ENCODE results near the gene TBL3.
"Not testable (repeated sequence)": the region's sequence is repeated elsewhere in the genome, so short reads cannot be mapped to it uniquely, and the experiment has no call there.

Gene TBL3

DNA sequence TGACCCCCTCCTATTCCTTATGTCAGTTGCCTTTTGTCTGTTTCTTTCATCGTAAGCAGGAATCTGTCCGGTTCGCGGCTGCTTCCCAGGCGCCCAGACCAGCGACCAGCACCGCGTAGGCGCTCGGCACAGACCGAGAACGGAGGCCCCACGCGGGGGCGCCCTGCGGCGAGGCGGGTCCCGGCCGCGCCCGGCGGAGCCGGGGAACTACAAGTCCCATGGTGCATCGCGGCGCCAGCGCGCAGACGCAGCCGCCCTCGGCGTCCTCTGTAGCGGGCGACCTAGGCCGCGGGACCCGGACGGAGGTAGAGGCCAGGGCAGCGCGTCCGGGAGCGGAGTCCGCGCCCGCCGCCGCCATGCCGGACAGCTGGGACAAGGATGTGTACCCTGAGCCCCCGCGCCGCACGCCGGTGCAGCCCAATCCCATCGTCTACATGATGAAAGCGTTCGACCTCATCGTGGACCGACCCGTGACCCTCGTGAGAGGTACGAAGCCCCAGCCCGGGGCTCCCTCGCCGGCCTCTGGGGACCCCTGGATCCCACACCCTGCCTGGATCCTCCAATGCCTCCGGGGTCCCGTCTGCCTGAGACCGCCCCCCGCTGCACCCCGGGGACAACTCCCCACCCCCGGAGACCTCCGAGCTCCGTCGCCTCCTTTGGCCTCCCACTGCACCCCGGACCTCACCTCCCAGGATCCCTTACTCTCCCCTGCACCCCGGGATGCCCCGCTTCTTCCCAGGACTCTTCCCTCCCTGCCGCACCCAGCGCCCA lies 12.4 kb upstream of the TBL3 start, which contains the start of gene NDUFB10:
NDUFB10 (plus strand) TSS at position 270 of the 771 bp plus-strand sequence; CDS start at position 357, 87 bp downstream.
- Histone ChIP-seq H3K4me3 (ENCODE audit: low read depth, low read length) (peak within 1 kb of the TSS; percentile 98), H3K27me3 (ENCODE audit: control insufficient read depth, insufficient read depth, low read length) (no peaks in the 10 kb centered on the region), H3K9ac (ENCODE audit: low read length) (peak within 1 kb of the TSS; percentile 88), H3K4me1 (ENCODE audit: control insufficient read depth, insufficient read depth, low read length) (peaks cover 15% of the 10 kb centered on the region), H3K27ac (ENCODE audit: low read depth, low read length) (peak within 1 kb of the TSS; percentile 88), H3K9me3 (ENCODE audit: control insufficient read depth, insufficient read depth, low read depth, low read length) (no peaks in the 10 kb centered on the region), H3K36me3 (ENCODE audit: control insufficient read depth, insufficient read depth, low read length) (peaks cover 32% of the 10 kb centered on the region)

DNA sequence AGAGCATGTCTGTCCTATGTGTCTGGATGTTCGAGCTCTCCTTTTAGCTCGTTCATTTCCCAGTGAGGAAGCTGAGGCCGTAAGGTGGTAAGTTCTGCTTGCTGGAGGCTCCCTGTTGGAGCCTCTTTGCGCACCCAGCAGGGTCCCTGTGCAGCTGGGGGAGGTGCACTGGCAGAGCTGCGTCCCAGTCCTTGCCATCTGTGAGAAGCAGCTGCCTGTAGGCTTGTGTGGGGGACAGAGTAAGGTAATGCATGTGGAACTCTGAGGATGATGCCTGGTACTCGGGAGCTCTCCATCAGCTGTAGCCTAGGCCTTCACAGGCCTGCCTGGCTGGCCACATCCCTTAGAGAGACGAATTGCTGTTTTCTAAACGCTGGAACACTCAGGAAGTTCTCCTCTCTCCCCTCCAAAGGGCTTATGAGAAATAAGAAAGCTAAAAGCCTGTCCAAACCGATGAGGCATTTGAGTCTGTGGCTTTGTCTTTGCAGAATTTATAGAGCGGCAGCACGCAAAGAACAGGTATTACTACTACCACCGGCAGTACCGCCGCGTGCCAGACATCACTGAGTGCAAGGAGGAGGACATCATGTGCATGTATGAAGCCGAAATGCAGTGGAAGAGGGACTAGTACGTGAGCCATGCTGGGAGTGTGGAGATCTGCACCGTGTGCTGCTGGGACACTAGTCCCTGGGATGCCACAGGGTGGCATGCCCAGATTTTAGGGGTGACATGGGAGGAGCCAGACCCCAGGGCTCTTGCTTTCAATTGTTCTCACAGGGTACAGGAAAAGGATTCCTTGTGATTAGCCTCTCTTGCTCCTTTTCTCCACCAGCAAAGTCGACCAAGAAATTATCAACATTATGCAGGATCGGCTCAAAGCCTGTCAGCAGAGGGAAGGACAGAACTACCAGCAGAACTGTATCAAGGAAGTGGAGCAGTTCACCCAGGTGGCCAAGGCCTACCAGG lies 10.9 kb upstream of the TBL3 start:
- no peaks in the 10 kb centered on the region for H3K27me3 ChIP-seq (ENCODE audit: control insufficient read depth, insufficient read depth, low read length)
- peak overlapping the region; percentile 98 for H3K4me3 ChIP-seq (ENCODE audit: low read depth, low read length)
- H3K9ac ChIP-seq (ENCODE audit: low read length) = peak overlapping the region; percentile 88
- peaks cover 32% of the 10 kb centered on the region for H3K36me3 ChIP-seq (ENCODE audit: control insufficient read depth, insufficient read depth, low read length)
- no peaks in the 10 kb centered on the region for H3K9me3 ChIP-seq (ENCODE audit: control insufficient read depth, insufficient read depth, low read depth, low read length)
- H3K4me1 ChIP-seq (ENCODE audit: control insufficient read depth, insufficient read depth, low read length) = peaks cover 20% of the 10 kb centered on the region
- no peak overlapping the region; the same call in 1 of the 2 replicates for H3K27ac ChIP-seq (ENCODE audit: low read depth, low read length)

DNA sequence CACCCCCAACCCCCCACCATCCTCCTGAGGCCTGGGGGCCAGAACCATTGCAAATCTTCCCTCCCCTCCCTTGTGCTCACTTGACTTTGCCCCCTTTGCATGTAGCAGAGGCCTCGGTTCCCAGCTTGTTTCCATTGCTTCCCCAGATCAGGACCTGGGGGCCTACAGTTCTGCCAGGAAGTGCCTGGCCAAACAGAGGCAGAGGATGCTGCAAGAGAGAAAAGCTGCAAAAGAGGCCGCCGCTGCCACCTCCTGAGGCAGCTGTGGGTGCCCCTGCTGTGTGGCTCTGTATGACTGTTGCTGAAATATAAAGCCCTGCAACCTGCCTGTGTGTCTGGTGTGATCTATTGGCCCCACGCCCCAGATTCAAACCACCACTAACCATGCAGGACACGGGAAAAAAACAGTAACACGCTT lies 10.2 kb upstream of the TBL3 start:
- Histone ChIP-seq H3K9ac (ENCODE audit: low read length) (no peak overlapping the region), H3K27me3 (ENCODE audit: control insufficient read depth, insufficient read depth, low read length) (no peaks in the 10 kb centered on the region), H3K27ac (ENCODE audit: low read depth, low read length) (no peak overlapping the region), H3K4me1 (ENCODE audit: control insufficient read depth, insufficient read depth, low read length) (peaks cover 20% of the 10 kb centered on the region), H3K9me3 (ENCODE audit: control insufficient read depth, insufficient read depth, low read depth, low read length) (no peaks in the 10 kb centered on the region), H3K36me3 (ENCODE audit: control insufficient read depth, insufficient read depth, low read length) (peaks cover 32% of the 10 kb centered on the region), H3K4me3 (ENCODE audit: low read depth, low read length) (peak overlapping the region; percentile 6; the same call in 1 of the 2 replicates)

DNA sequence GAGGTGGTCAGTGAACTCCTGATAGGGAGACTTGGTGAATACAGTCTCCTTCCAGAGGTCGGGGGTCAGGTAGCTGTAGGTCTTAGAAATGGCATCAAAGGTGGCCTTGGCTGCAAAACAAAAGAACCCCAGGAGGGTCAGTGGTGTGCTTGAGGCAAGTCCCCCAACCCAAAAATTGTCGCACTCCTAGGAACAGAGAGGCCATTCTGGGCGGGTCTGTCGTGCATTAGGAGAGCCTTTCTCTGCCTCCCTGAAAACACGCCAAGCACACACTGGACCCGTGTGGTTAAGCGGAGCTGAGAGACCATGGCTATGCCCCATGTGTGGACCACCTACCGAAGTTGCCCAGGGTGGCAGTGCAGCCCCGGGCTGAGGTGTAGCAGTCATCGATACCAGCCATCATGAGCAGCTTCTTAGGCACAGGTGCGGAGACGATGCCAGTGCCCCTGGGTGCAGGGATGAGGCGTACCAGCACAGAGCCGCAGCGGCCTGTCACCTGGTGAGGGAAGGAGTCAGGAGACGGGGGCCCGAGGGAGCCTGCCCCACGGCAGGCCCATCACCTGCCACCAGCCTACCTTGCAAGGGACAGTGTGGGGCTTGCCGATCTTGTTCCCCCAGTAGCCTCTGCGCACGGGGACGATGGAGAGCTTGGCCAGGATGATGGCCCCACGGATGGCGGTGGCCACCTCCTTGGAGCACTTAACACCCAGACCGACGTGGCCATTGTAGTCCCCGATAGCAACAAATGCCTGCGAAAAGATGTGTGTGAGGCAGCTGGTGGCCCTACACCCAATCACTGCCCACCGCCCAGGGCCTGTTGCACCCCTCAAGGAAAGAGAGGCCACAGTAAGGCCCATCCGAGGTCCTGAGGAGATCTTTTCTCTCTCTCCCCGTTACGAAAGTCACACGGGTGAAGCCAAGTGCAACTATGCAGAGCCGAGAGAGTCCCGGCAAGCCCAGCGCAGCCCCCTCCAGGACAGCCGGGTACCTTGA lies 9.4 kb upstream of the TBL3 start:
- H3K36me3 ChIP-seq (ENCODE audit: control insufficient read depth, insufficient read depth, low read length) = peaks cover 32% of the 10 kb centered on the region
- not testable (repeated sequence) for H3K27me3 ChIP-seq (ENCODE audit: control insufficient read depth, insufficient read depth, low read length); H3K27ac ChIP-seq (ENCODE audit: low read depth, low read length); H3K9me3 ChIP-seq (ENCODE audit: control insufficient read depth, insufficient read depth, low read depth, low read length)
- peak overlapping the region; percentile 98 for H3K4me3 ChIP-seq (ENCODE audit: low read depth, low read length)
- peaks cover 20% of the 10 kb centered on the region for H3K4me1 ChIP-seq (ENCODE audit: control insufficient read depth, insufficient read depth, low read length)
- H3K9ac ChIP-seq (ENCODE audit: low read length) = peak overlapping the region; percentile 98

- peak overlapping the region; percentile 98 for H3K4me3 ChIP-seq (ENCODE audit: low read depth, low read length)
- no peaks in the 10 kb centered on the region for H3K9me3 ChIP-seq (ENCODE audit: control insufficient read depth, insufficient read depth, low read depth, low read length)
- H3K4me1 ChIP-seq (ENCODE audit: control insufficient read depth, insufficient read depth, low read length) = peaks cover 16% of the 10 kb centered on the region
- H3K36me3 ChIP-seq (ENCODE audit: control insufficient read depth, insufficient read depth, low read length) = peaks cover 32% of the 10 kb centered on the region
- H3K27ac ChIP-seq (ENCODE audit: low read depth, low read length) = peak overlapping the region; percentile 98
- H3K9ac ChIP-seq (ENCODE audit: low read length) = peak overlapping the region; percentile 98
- H3K27me3 ChIP-seq (ENCODE audit: control insufficient read depth, insufficient read depth, low read length) = no peaks in the 10 kb centered on the region
Measured at GRCh38 chr16:1963806-1964505, 7.9 kb upstream of the TBL3 start.

- Histone ChIP-seq H3K4me1 (ENCODE audit: control insufficient read depth, insufficient read depth, low read length) (peaks cover 14% of the 10 kb centered on the region), H3K27ac (ENCODE audit: low read depth, low read length) (peak within 1 kb of the TSS; percentile 98), H3K9ac (ENCODE audit: low read length) (peak within 1 kb of the TSS; percentile 98), H3K4me3 (ENCODE audit: low read depth, low read length) (peak within 1 kb of the TSS; percentile 98), H3K9me3 (ENCODE audit: control insufficient read depth, insufficient read depth, low read depth, low read length) (no peaks in the 10 kb centered on the region), H3K36me3 (ENCODE audit: control insufficient read depth, insufficient read depth, low read length) (peaks cover 32% of the 10 kb centered on the region), H3K27me3 (ENCODE audit: control insufficient read depth, insufficient read depth, low read length) (no peaks in the 10 kb centered on the region)
Measured at GRCh38 chr16:1964506-1965395, 7.1 kb upstream of the TBL3 start, which contains the start of gene RPS2. Gene RPS2 (minus strand): TSS chr16:1964826. CDS start chr16:1964625, 201 bp downstream.

DNA sequence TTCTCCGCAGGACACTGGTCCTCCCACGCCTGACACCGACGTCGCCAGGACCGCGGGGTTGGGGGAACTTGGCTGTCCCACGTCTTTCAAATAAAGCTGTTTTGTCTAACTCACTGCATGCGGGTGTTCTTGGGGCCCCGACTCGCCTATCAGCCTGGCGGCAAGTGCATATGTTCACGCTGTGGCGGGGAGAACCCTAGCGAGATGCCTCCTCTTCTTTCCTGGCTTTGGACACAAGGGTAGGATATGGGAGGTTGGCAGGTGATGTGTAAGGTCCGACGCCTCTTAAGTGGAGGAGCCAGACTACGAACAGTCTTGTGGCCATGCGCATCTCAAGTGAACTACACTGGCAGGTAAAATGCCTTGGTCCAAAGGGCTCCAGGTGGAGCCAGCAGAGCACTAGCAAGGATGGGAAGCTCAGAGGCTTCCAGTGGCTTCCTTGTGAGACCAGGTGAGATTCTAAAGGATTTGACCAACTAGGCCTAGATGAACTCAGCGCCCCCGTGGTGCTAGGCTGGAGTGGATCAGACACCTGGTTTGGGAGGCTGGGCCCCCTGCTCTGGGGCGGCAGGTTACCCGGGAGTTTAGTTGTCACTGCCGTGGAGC lies 6.4 kb upstream of the TBL3 start:
- Histone ChIP-seq H3K27ac (ENCODE audit: low read depth, low read length) (peak overlapping the region; percentile 98; the same call in 1 of the 2 replicates), H3K9me3 (ENCODE audit: control insufficient read depth, insufficient read depth, low read depth, low read length) (no peaks in the 10 kb centered on the region), H3K9ac (ENCODE audit: low read length) (peak overlapping the region; percentile 97), H3K4me1 (ENCODE audit: control insufficient read depth, insufficient read depth, low read length) (peaks cover 11% of the 10 kb centered on the region), H3K4me3 (ENCODE audit: low read depth, low read length) (peak overlapping the region; percentile 98), H3K27me3 (ENCODE audit: control insufficient read depth, insufficient read depth, low read length) (no peaks in the 10 kb centered on the region), H3K36me3 (ENCODE audit: control insufficient read depth, insufficient read depth, low read length) (peaks cover 32% of the 10 kb centered on the region)

- peak within 1 kb of the TSS; percentile 98 for H3K4me3 ChIP-seq (ENCODE audit: low read depth, low read length)
- H3K4me1 ChIP-seq (ENCODE audit: control insufficient read depth, insufficient read depth, low read length) = peaks cover 10% of the 10 kb centered on the region
- peaks cover 27% of the 10 kb centered on the region for H3K36me3 ChIP-seq (ENCODE audit: control insufficient read depth, insufficient read depth, low read length)
- peak within 1 kb of the TSS; percentile 97 for H3K9ac ChIP-seq (ENCODE audit: low read length)
- no peak within 1 kb of the TSS for H3K27ac ChIP-seq (ENCODE audit: low read depth, low read length)
- H3K9me3 ChIP-seq (ENCODE audit: control insufficient read depth, insufficient read depth, low read depth, low read length) = no peaks in the 10 kb centered on the region
- H3K27me3 ChIP-seq (ENCODE audit: control insufficient read depth, insufficient read depth, low read length) = no peaks in the 10 kb centered on the region
Measured at GRCh38 chr16:1966460-1966859, 5.4 kb upstream of the TBL3 start, which contains the start of gene RNF151. Gene RNF151 (plus strand): TSS chr16:1966856. CDS start chr16:1966882, 26 bp downstream.

Data from HUES6 (cell line).